Inflammatory macrophage treated with lipopolysaccharide for 1 hour (primary cell): ENCODE results near the gene NIP7.
A peak's percentile ranks its signal among the peaks of the same experiment; 100 is the strongest.
"Not testable (repeated sequence)": the region's sequence is repeated elsewhere in the genome, so short reads cannot be mapped to it uniquely, and the experiment has no call there.

Experiments used
- DNase-seq, 2 donors: peaks; one replicate each; pipeline ENCODE4 v3.0.0-alpha.2; 2020 to 2022

Gene NIP7

GRCh38 chr16:69339289-69340094 is at the start of gene NIP7, which contains the start of gene COG8:
Gene NIP7 (plus strand): TSS chr16:69339772. CDS start chr16:69339830, 58 bp downstream.
Gene COG8 (minus strand): TSS chr16:69339564. CDS start chr16:69339552, 12 bp downstream.
- peak; percentile 98 for DNase-seq

GRCh38 chr16:69291657-69292056 is 47.9 kb upstream of the NIP7 start:
- not testable (repeated sequence) for DNase-seq

- DNase-seq = no peak
Measured at GRCh38 chr16:69293401-69293800, 46.2 kb upstream of the NIP7 start.

GRCh38 chr16:69294051-69294450 is 45.5 kb upstream of the NIP7 start:
- DNase-seq = no peak

- not testable (repeated sequence) for DNase-seq
Measured at GRCh38 chr16:69296771-69297170, 42.8 kb upstream of the NIP7 start.

GRCh38 chr16:69298261-69298660 is 41.3 kb upstream of the NIP7 start:
- DNase-seq = no peak

GRCh38 chr16:69301187-69301586 is 38.4 kb upstream of the NIP7 start:
- no peak for DNase-seq

- no peak for DNase-seq
Measured at GRCh38 chr16:69301861-69302260, 37.7 kb upstream of the NIP7 start.

- no peak for DNase-seq
Measured at GRCh38 chr16:69302301-69302700, 37.3 kb upstream of the NIP7 start.

GRCh38 chr16:69306031-69306430 is 33.5 kb upstream of the NIP7 start:
- no peak for DNase-seq

GRCh38 chr16:69307091-69307490 is 32.5 kb upstream of the NIP7 start:
- no peak for DNase-seq

GRCh38 chr16:69307856-69308255 is 31.7 kb upstream of the NIP7 start:
- DNase-seq = no peak

- DNase-seq = no peak
Measured at GRCh38 chr16:69309316-69309715, 30.3 kb upstream of the NIP7 start.

GRCh38 chr16:69310653-69311532 is 28.7 kb upstream of the NIP7 start, which contains the start of gene VPS4A:
Gene VPS4A (plus strand): TSS chr16:69311350. CDS start chr16:69311512, 162 bp downstream.
- DNase-seq = peak; percentile 92 to 99

GRCh38 chr16:69311533-69312387 is 27.8 kb upstream of the NIP7 start:
- DNase-seq = peak; percentile 9 to 23

GRCh38 chr16:69313469-69313868 is 26.1 kb upstream of the NIP7 start:
- no peak for DNase-seq

GRCh38 chr16:69314534-69314933 is 25.0 kb upstream of the NIP7 start:
- no peak for DNase-seq

- DNase-seq = no peak
Measured at GRCh38 chr16:69315486-69316311, 23.9 kb upstream of the NIP7 start.

GRCh38 chr16:69316595-69317034 is 23.0 kb upstream of the NIP7 start:
- no peak for DNase-seq

- no peak for DNase-seq
Measured at GRCh38 chr16:69318177-69318910, 21.2 kb upstream of the NIP7 start.

- DNase-seq = no peak
Measured at GRCh38 chr16:69318911-69319289, 20.7 kb upstream of the NIP7 start.
